Esophagus squamous epithelium (tissue), 4 donors: ENCODE results near the gene SHOC1.

Experiments used
- POLR2A ChIP-seq, 4 donors: fragments of 450-650 bp; IDR thresholded peaks; one replicate each; pipeline ENCODE4 v1.6.1; 2017; ENCODE audit warnings: antibody characterized with exemption in 4 of 4, mild to moderate bottlenecking in 4 of 4, moderate library complexity in 3 of 4
- TF ChIP-seq, protein P1 (sequence below), 6 experiments: fragments of 450-650 bp in 4 of 6; fragments of 200-600 bp in 2 of 6; sonication (generic) in 2 of 6; IDR thresholded peaks; one replicate each; pipeline ENCODE4 v1.5.1; 2016 to 2019; ENCODE audit warnings: antibody characterized with exemption in 6 of 6, mild to moderate bottlenecking in 4 of 6, moderate library complexity in 4 of 6

DNA sequence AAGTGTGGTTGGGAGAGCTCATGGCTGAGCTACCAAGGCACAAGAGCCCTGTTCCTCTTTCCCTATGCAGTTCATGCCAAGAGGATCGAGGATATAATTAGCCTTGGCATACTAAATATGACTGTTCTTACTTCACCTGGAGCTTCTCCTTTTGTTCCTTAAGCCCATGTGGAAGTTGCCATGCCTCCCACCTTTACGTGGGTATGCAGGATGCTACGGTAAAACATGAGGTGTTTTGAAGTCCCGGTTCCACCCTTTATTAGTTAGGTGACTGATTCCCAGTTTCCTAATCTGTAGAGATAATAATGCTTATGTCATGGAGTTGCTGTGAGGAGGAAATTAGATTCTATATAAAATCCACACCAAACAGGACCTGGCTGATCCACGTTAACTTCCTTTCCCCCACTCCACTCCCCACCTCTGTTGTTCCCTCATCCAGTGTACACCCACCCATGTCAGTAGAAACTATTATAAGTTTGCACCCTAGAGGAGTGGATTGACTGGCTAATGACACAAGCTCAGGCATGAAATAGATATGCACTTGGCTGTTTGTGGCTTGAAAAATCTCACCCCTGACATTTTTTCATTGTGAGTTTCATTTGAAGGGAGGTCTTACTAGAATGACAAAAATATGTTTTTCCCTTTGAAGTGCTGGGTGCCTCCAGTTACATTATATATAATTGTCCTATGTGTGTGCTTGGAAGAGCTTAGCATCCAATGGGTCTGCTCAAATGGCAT is 36.8 kb upstream of the SHOC1 start:
- TF ChIP-seq, protein P1, sequence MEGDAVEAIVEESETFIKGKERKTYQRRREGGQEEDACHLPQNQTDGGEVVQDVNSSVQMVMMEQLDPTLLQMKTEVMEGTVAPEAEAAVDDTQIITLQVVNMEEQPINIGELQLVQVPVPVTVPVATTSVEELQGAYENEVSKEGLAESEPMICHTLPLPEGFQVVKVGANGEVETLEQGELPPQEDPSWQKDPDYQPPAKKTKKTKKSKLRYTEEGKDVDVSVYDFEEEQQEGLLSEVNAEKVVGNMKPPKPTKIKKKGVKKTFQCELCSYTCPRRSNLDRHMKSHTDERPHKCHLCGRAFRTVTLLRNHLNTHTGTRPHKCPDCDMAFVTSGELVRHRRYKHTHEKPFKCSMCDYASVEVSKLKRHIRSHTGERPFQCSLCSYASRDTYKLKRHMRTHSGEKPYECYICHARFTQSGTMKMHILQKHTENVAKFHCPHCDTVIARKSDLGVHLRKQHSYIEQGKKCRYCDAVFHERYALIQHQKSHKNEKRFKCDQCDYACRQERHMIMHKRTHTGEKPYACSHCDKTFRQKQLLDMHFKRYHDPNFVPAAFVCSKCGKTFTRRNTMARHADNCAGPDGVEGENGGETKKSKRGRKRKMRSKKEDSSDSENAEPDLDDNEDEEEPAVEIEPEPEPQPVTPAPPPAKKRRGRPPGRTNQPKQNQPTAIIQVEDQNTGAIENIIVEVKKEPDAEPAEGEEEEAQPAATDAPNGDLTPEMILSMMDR (IDR thresholded peaks at IDR 0.05) = no peak
- TF ChIP-seq POLR2A (IDR thresholded peaks at IDR 0.05) = no peak
